H1 (cell line): ENCODE data around the gene PSMD7. TPM values are rescaled to one million over a fixed set of nuclear protein-coding genes. Genes with fewer than 3 reads are reported as not detected.

Experiments
- CTCF ChIA-PET: fragments of 300-600 bp; sonication (Branson Sonifier 250); formaldehyde crosslinking; loops from one replicate; lab custom pipeline; 2021; ENCODE audit not compliant: partially characterized antibody; lab: Charles Lee
- POLR2A ChIA-PET: fragments of 300-600 bp; sonication (Branson Sonifier 250); formaldehyde crosslinking; loops from one replicate; lab custom pipeline; 2021; ENCODE audit warnings: inconsistent platforms; ENCODE audit not compliant: partially characterized antibody; lab: Charles Lee
- DNase-seq, 2 experiments: peaks; one replicate each; pipeline versions ENCODE4 v3.0.0 to v3.0.0-alpha.2; 2010 to 2022; ENCODE audit warnings: low spot score in 2 of 2, low read depth in 1 of 2, mixed read lengths in 1 of 2
- FAIRE-seq: peaks from 2 replicates; lab custom pipeline; 2011; peaks lifted over from hg19 to GRCh38; lab: Jason Lieb, UNC
- H2AFZ ChIP-seq: 2 replicates; pipeline ENCODE4 v1.8.1; 2012; ENCODE audit warnings: low read length, inconsistent platforms
- H2AK5ac ChIP-seq: 2 replicates; pipeline ENCODE4 v1.6.1; 2013; ENCODE audit warnings: low read depth, low read length
- H2BK120ac ChIP-seq: replicated peaks from 2 replicates; pipeline ENCODE3; 2013; ENCODE audit warnings: low read depth, low read length, inconsistent platforms
- H2BK12ac ChIP-seq: 2 replicates; pipeline ENCODE4 v1.6.1; 2013; ENCODE audit warnings: low read depth, low read length
- H2BK15ac ChIP-seq: 2 replicates; pipeline ENCODE4 v1.6.1; 2013; ENCODE audit warnings: low read length
- H2BK20ac ChIP-seq: 2 replicates; pipeline ENCODE4 v1.6.1; 2013; ENCODE audit warnings: low read length
- H2BK5ac ChIP-seq: 2 replicates; pipeline ENCODE4 v1.6.1; 2013; ENCODE audit warnings: low read depth, low read length
- H3K14ac ChIP-seq: 2 replicates; pipeline ENCODE4 v1.6.1; 2013; ENCODE audit warnings: inconsistent platforms; ENCODE audit not compliant: insufficient read length
- H3K18ac ChIP-seq: 2 replicates; pipeline ENCODE4 v1.6.1; 2013; ENCODE audit warnings: low read length; ENCODE audit errors: extremely low read depth
- H3K23ac ChIP-seq: 2 replicates; pipeline ENCODE4 v1.6.1; 2013; ENCODE audit warnings: inconsistent platforms; ENCODE audit not compliant: insufficient read length
- H3K23me2 ChIP-seq: 2 replicates; pipeline ENCODE4 v1.6.1; 2013; ENCODE audit warnings: low read depth, low read length
- H3K27ac ChIP-seq: 2 replicates; pipeline ENCODE4 v1.6.1; 2011; ENCODE audit warnings: low read depth, low read length, inconsistent platforms
- H3K27me3 ChIP-seq, 4 experiments: replicated peaks in 1 of 4; 1 replicate in 1 of 4; 2 replicates in 3 of 4; pipeline versions ENCODE4 v1.6.1 to v1.8.1; 2011 to 2013; ENCODE audit warnings: low read length in 3 of 4, mild to moderate bottlenecking in 3 of 4, inconsistent platforms in 2 of 4, mixed read lengths in 2 of 4, moderate library complexity in 1 of 4; ENCODE audit not compliant: control insufficient read depth in 3 of 4, insufficient read depth in 3 of 4; ENCODE audit errors: extremely low read depth in 1 of 4
- H3K36me3 ChIP-seq, 4 experiments: 2 replicates each; pipeline versions ENCODE4 v1.6.1 to v1.8.1; 2011 to 2013; ENCODE audit warnings: mild to moderate bottlenecking in 4 of 4, low read length in 3 of 4, moderate library complexity in 2 of 4, control low read depth in 1 of 4, inconsistent platforms in 1 of 4; ENCODE audit not compliant: insufficient read depth in 4 of 4, control insufficient read depth in 2 of 4
- H3K4ac ChIP-seq: replicated peaks from 2 replicates; pipeline ENCODE3; 2013; ENCODE audit warnings: low read length, low read depth, mixed read lengths, inconsistent platforms; ENCODE audit not compliant: insufficient read length
- H3K4me1 ChIP-seq, 4 experiments: replicated peaks in 1 of 4; 1 replicate in 1 of 4; 2 replicates in 3 of 4; pipeline versions ENCODE4 v1.6.1 to v1.8.1; 2011 to 2013; ENCODE audit warnings: low read length in 3 of 4, inconsistent platforms in 2 of 4, mixed read lengths in 1 of 4; ENCODE audit not compliant: insufficient read depth in 4 of 4, control insufficient read depth in 3 of 4
- H3K4me2 ChIP-seq, 2 experiments: 2 replicates each; pipeline versions ENCODE4 v1.6.1 to v1.8.1; 2011 to 2013; ENCODE audit warnings: low read depth in 2 of 2, low read length in 2 of 2, control low read depth in 1 of 2, inconsistent platforms in 1 of 2, mild to moderate bottlenecking in 1 of 2; ENCODE audit not compliant: insufficient read depth in 1 of 2
- H3K4me3 ChIP-seq, 4 experiments: fragments of 200-600, 300-600 bp in 1 of 4; sonication (generic), shearing (Covaris generic), sonication (Bioruptor Twin) in 1 of 4; 2 replicates each; pipeline versions ENCODE4 v1.5.1 to v1.8.1; 2011 to 2016; ENCODE audit warnings: low read length in 4 of 4, low read depth in 3 of 4, control low read depth in 2 of 4, inconsistent platforms in 2 of 4, mild to moderate bottlenecking in 2 of 4, mixed read lengths in 1 of 4, moderate library complexity in 1 of 4; ENCODE audit not compliant: insufficient read depth in 2 of 4; ENCODE audit errors: extremely low read depth in 1 of 4
- H3K56ac ChIP-seq: replicated peaks from 2 replicates; pipeline ENCODE3; 2013; ENCODE audit warnings: low read depth, mild to moderate bottlenecking, mixed read lengths, low read length, inconsistent platforms; ENCODE audit not compliant: insufficient read length
- H3K79me1 ChIP-seq: 2 replicates; pipeline ENCODE4 v1.6.1; 2013; ENCODE audit warnings: low read depth, low read length, control low read depth
- H3K79me2 ChIP-seq, 2 experiments: 2 replicates each; pipeline versions ENCODE4 v1.6.1 to v1.8.1; 2012 to 2013; ENCODE audit warnings: low read length in 2 of 2, mild to moderate bottlenecking in 2 of 2, inconsistent platforms in 1 of 2; ENCODE audit not compliant: insufficient read depth in 2 of 2, control insufficient read depth in 1 of 2
- H3K9ac ChIP-seq, 4 experiments: replicated peaks in 1 of 4; 1 replicate in 1 of 4; 2 replicates in 3 of 4; pipeline versions ENCODE4 v1.6.1 to v1.8.1; 2011 to 2013; ENCODE audit warnings: low read depth in 3 of 4, low read length in 3 of 4, control low read depth in 2 of 4, mild to moderate bottlenecking in 2 of 4, moderate library complexity in 2 of 4, inconsistent platforms in 1 of 4; ENCODE audit errors: extremely low read depth in 1 of 4
- H3K9me3 ChIP-seq, 2 experiments: 2 replicates each; pipeline versions ENCODE4 v1.6.1 to v1.8.1; 2012 to 2013; ENCODE audit warnings: mild to moderate bottlenecking in 2 of 2, moderate library complexity in 2 of 2, control low read depth in 1 of 2, inconsistent platforms in 1 of 2, low read depth in 1 of 2, low read length in 1 of 2, mixed read lengths in 1 of 2; ENCODE audit not compliant: insufficient read depth in 2 of 2
- H4K20me1 ChIP-seq, 2 experiments: replicated peaks in 1 of 2; 2 replicates each; pipeline versions ENCODE3 to v1.8.1; 2011 to 2013; ENCODE audit warnings: inconsistent platforms in 2 of 2, low read length in 2 of 2, mild to moderate bottlenecking in 1 of 2; ENCODE audit not compliant: insufficient read depth in 2 of 2, control insufficient read depth in 1 of 2
- H4K5ac ChIP-seq: 2 replicates; pipeline ENCODE4 v1.6.1; 2013; ENCODE audit warnings: low read length, low read depth, mixed read lengths, inconsistent platforms; ENCODE audit not compliant: insufficient read length
- H4K8ac ChIP-seq: 2 replicates; pipeline ENCODE4 v1.8.0; 2013; ENCODE audit warnings: mild to moderate bottlenecking, moderate library complexity, low read length, inconsistent platforms; ENCODE audit not compliant: insufficient read depth; ENCODE audit errors: extremely low read depth
- H4K91ac ChIP-seq: replicated peaks from 2 replicates; pipeline ENCODE3; 2013; ENCODE audit warnings: low read length, mixed read lengths, inconsistent platforms; ENCODE audit not compliant: insufficient read length
- ASH2L ChIP-seq: fragments of 200-600, 300-600 bp; sonication (generic); IDR thresholded peaks from one replicate; pipeline ENCODE4 v1.7.1; 2017; ENCODE audit warnings: low read length
- CBX5 ChIP-seq: fragments of 300-800, 300-1000 bp; sonication (generic); IDR thresholded peaks from 2 replicates; pipeline ENCODE4 v1.7.1; 2016; ENCODE audit warnings: antibody characterized with exemption, low read length, low read depth
- EGR1 ChIP-seq: IDR thresholded peaks from 2 replicates; pipeline ENCODE4 v1.6.1; 2011; ENCODE audit warnings: low read depth, low read length, borderline replicate concordance
- GABPA ChIP-seq: IDR thresholded peaks from 2 replicates; pipeline ENCODE4 v1.6.1; 2011; ENCODE audit warnings: mild to moderate bottlenecking, low read length, moderate library complexity, borderline replicate concordance; ENCODE audit not compliant: insufficient read depth
- MAFK ChIP-seq: IDR thresholded peaks from 2 replicates; pipeline ENCODE4 v1.6.1; 2012; ENCODE audit warnings: low read depth, mild to moderate bottlenecking, improper control_type of control experiment, low read length
- POLR2AphosphoS5 ChIP-seq: IDR thresholded peaks from 2 replicates; pipeline ENCODE4 v1.6.1; 2011; ENCODE audit warnings: low read depth, low read length
- RFX5 ChIP-seq: IDR thresholded peaks from 2 replicates; pipeline ENCODE4 v1.6.1; 2011; ENCODE audit warnings: low read depth, low read length, improper control_type of control experiment, borderline replicate concordance
- SRF ChIP-seq: IDR thresholded peaks from 2 replicates; pipeline ENCODE4 v1.6.1; 2011; ENCODE audit warnings: mild to moderate bottlenecking, low read depth, low read length, moderate library complexity
- TBP ChIP-seq: IDR thresholded peaks from 2 replicates; pipeline ENCODE4 v1.6.1; 2011; ENCODE audit warnings: low read depth, low read length, improper control_type of control experiment
- WGBS, 2 experiments: shearing (Covaris generic) in 1 of 2; methylation state at CpG; one replicate each; pipeline versions ENCODE4 v1.1.6 to v1.1.7; 2013 to 2015; ENCODE audit warnings: low lambda C conversion rate in 2 of 2, mixed read lengths in 2 of 2, inconsistent platforms in 1 of 2, low coverage in 1 of 2, missing lambda C conversion rate in 1 of 2; ENCODE audit not compliant: insufficient replicate concordance in 2 of 2, insufficient coverage in 1 of 2, insufficient read length in 1 of 2; ENCODE audit errors: extremely low coverage in 1 of 2, missing lambda C conversion rate in 1 of 2; 5-methylcytosine and 5-hydroxymethylcytosine counted together
- polyA plus RNA-seq, 7 experiments: library from polyadenylated mRNA; depleted of rRNA in 3 of 7; stranded (reverse) in 5 of 7; unstranded in 2 of 7; fragments of >200 nt in 5 of 7; fragments of 200-250 nt in 2 of 7; gene quantifications; 1 replicate in 5 of 7; 2 replicates in 1 of 7; 4 replicates in 1 of 7; pipeline versions ENCODE4 v1.2.1 to v1.2.3, GENCODE V29; 2011 to 2013; ENCODE audit warnings: missing spikeins in 2 of 7, mixed read lengths in 2 of 7
- total RNA-seq: library from RNA; stranded (reverse); fragmentation: NEBNext Ultra II Directional; extraction: Animal tissue kit (Norgen Biotek cat#: 25700); gene quantifications from 2 replicates; pipeline ENCODE4 v1.2.1, GENCODE V29; 2021

Gene PSMD7
- total and polyA plus RNA-seq, 2 of the 8 experiments (the other 6 are each of a cell fraction or from before 2014, with no cell fraction given) = 91.1 to 148 TPM

GRCh38 chr16:74322301-74322710 lies 25.7 kb downstream of the PSMD7 start:
- no peak overlapping the region for H3K18ac ChIP-seq
- no peak overlapping the region for H3K56ac ChIP-seq
- H4K5ac ChIP-seq = no peak overlapping the region
- no peak overlapping the region for H3K4me3 ChIP-seq
- CTCF ChIA-PET = interaction anchor here (0.6 to 1.9 kb wide), 3 partner anchors 10 to 33 kb away, joined by 3 to 12 read pairs (median 3); no protein-coding TSS in a partner anchor
- H3K27me3 ChIP-seq = no peaks in the 10 kb centered on the region
- no peaks in the 10 kb centered on the region for H3K23me2 ChIP-seq
- no peak overlapping the region for H2AK5ac ChIP-seq
- H3K9ac ChIP-seq = no peak overlapping the region
- TF ChIP-seq ASH2L = no peak
- TF ChIP-seq POLR2AphosphoS5 = no peak
- TF ChIP-seq CBX5 = no peak
- TF ChIP-seq GABPA = no peak
- no peak for TF ChIP-seq MAFK
- TF ChIP-seq SRF = no peak
- no peak for TF ChIP-seq RFX5
- TF ChIP-seq TBP = no peak
- no peak for TF ChIP-seq EGR1
- TF ChIP-seq, all 59 proteins: peak for 0
- Histone ChIP-seq H2BK5ac (no peak overlapping the region), H3K9me3 (no peaks in the 10 kb centered on the region), H4K8ac (no peak overlapping the region), H2BK12ac (no peak overlapping the region), H2BK120ac (no peak overlapping the region), H3K79me2 (no peaks in the 10 kb centered on the region), H3K4ac (no peak overlapping the region), H3K36me3 (peaks cover 5 to 13% (median 6%) of the 10 kb centered on the region in 4 experiments; a peak in 5 of 8 replicates), H3K23ac (no peak overlapping the region), H4K91ac (no peak overlapping the region), H3K14ac (no peak overlapping the region), H2AFZ (no peak overlapping the region), H3K79me1 (no peaks in the 10 kb centered on the region), H2BK20ac (no peak overlapping the region), H3K4me1 (no peaks in the 10 kb centered on the region; a peak in 1 of 7 replicates), H4K20me1 (peaks cover 0 to 2% of the 10 kb centered on the region in 2 experiments), H3K27ac (no peak overlapping the region), H2BK15ac (no peak overlapping the region), H3K4me2 (no peak overlapping the region)
- 89% methylated on average over 7 of the region's 7 CpGs; no CpG with 5 or more reads in 1 of the 2 experiments for WGBS, 2 experiments
- POLR2A ChIA-PET = interaction anchor here (1.6 to 8.8 kb wide), 2 partner anchors 10 to 18 kb away, joined by 7 to 63 read pairs; no protein-coding TSS in a partner anchor
- DNase-seq = no peak
- FAIRE-seq = no peak
